GM12873 (cell line): Measurements from ENCODE around the gene CYP2S1.

Experiments
- CTCF ChIP-seq: IDR thresholded peaks from 2 replicates; pipeline ENCODE4 v1.5.1; 2012; ENCODE audit warnings: low read depth, mild to moderate bottlenecking, moderate library complexity, low read length, control low read depth; ENCODE audit not compliant: insufficient read depth; ENCODE audit errors: missing control alignments

CYP2S1 gene

GRCh38 chr19:41166944-41167804, 25.8 kb upstream of the CYP2S1 start:
- no peak for TF ChIP-seq CTCF

- TF ChIP-seq CTCF, result no peak
These were observed 20.5 kb upstream of the CYP2S1 start for GRCh38 chr19:41172297-41173164.

GRCh38 chr19:41174297-41174928, 18.6 kb upstream of the CYP2S1 start:
- no peak for TF ChIP-seq CTCF

- no peak for TF ChIP-seq CTCF
These were observed 16.9 kb upstream of the CYP2S1 start for GRCh38 chr19:41175801-41176777.

- no peak for TF ChIP-seq CTCF
These were observed 5.8 kb upstream of the CYP2S1 start for GRCh38 chr19:41186971-41187883.

GRCh38 chr19:41187884-41188279, 5.1 kb upstream of the CYP2S1 start:
- no peak for TF ChIP-seq CTCF
